ENCODE measurements around the gene TMEM33. TPM values are rescaled to one million over a fixed set of nuclear protein-coding genes. Genes with fewer than 3 reads are reported as not detected.
"Not testable (repeated sequence)": the region's sequence is repeated elsewhere in the genome, so short reads cannot be mapped to it uniquely, and the experiment has no call there.

The TMEM33 gene
- total RNA-seq, 1 experiment from 2014 or later = 81.4 TPM

GRCh38 chr4:41897698-41898097, 37.5 kb upstream of the TMEM33 start:
- Mint-ChIP-seq H3K27me3 (ENCODE audit: low read depth) (peaks cover 21% of the 10 kb centered on the region), H3K9me3 (peaks cover 19% of the 10 kb centered on the region), H3K36me3 (no peaks in the 10 kb centered on the region), H3K4me3 (no peak overlapping the region), H3K4me1 (no peaks in the 10 kb centered on the region), H3K27ac (no peak overlapping the region)
- ATAC-seq = no peak
- CTCF ChIA-PET = no interaction called here
- no peak for DNase-seq (ENCODE audit: low spot score)
- TF ChIP-seq CBFB (CRISPR knock-in tag; IDR thresholded peaks at IDR 0.05; ENCODE audit: low read depth) = no peak
- TF ChIP-seq MLX (CRISPR knock-in tag; IDR thresholded peaks at IDR 0.05) = no peak
- TF ChIP-seq SMAD3 (CRISPR knock-in tag; IDR thresholded peaks at IDR 0.05; ENCODE audit: borderline replicate concordance) = no peak
- TF ChIP-seq NR3C1 (CRISPR knock-in tag; conservative IDR thresholded peaks at IDR 0.05; ENCODE audit: low read depth) = no peak
- no peak for TF ChIP-seq ZNF423 (CRISPR knock-in tag; IDR thresholded peaks at IDR 0.05)
- no peak for TF ChIP-seq ZNF232 (CRISPR knock-in tag; IDR thresholded peaks at IDR 0.05)
- no peak for TF ChIP-seq ATF2 (CRISPR knock-in tag; IDR thresholded peaks at IDR 0.05; ENCODE audit: borderline replicate concordance, low read depth)
- TF ChIP-seq ZNF425 (CRISPR knock-in tag; conservative IDR thresholded peaks at IDR 0.05) = no peak
- no peak for TF ChIP-seq RORB (CRISPR knock-in tag; IDR thresholded peaks at IDR 0.05)
- TF ChIP-seq ZNF219 (CRISPR knock-in tag; IDR thresholded peaks at IDR 0.05; ENCODE audit: borderline replicate concordance) = no peak
- TF ChIP-seq USF2 (CRISPR knock-in tag; IDR thresholded peaks at IDR 0.05) = no peak
- TF ChIP-seq OVOL2 (CRISPR knock-in tag; IDR thresholded peaks at IDR 0.05; ENCODE audit: borderline replicate concordance) = no peak
- no peak for TF ChIP-seq ESRRA (CRISPR knock-in tag; IDR thresholded peaks at IDR 0.05; ENCODE audit: borderline replicate concordance)
- no peak for TF ChIP-seq ZNF121 (CRISPR knock-in tag; IDR thresholded peaks at IDR 0.05)
- no peak for TF ChIP-seq KAT7 (CRISPR knock-in tag; IDR thresholded peaks at IDR 0.05; ENCODE audit: borderline replicate concordance)
- no peak for TF ChIP-seq ATF3 (CRISPR knock-in tag; conservative IDR thresholded peaks at IDR 0.05)
- POLR2A ChIA-PET = no interaction called here

- H3K27ac Mint-ChIP-seq; H3K4me3 Mint-ChIP-seq; H3K4me1 Mint-ChIP-seq; ATAC-seq; H3K36me3 Mint-ChIP-seq; CTCF ChIA-PET; DNase-seq (ENCODE audit: low spot score): not testable (repeated sequence)
- H3K9me3 Mint-ChIP-seq = peaks cover 18% of the 10 kb centered on the region
- H3K27me3 Mint-ChIP-seq (ENCODE audit: low read depth) = peaks cover 14% of the 10 kb centered on the region
- POLR2A ChIA-PET = interaction anchor here (1.4 kb wide), 1 partner anchor 26 kb away, joined by 3 read pairs; the partner anchor contains the start of gene TMEM33
These were observed 26.1 kb upstream of the TMEM33 start for GRCh38 chr4:41909136-41909535.

GRCh38 chr4:41912546-41912945, 22.7 kb upstream of the TMEM33 start:
- peaks cover 4% of the 10 kb centered on the region for H3K36me3 Mint-ChIP-seq
- peaks cover 8% of the 10 kb centered on the region for H3K27me3 Mint-ChIP-seq (ENCODE audit: low read depth)
- ATAC-seq (no peak), DNase-seq (ENCODE audit: low spot score) (no peak)
- TF ChIP-seq ZNF219 (CRISPR knock-in tag; IDR thresholded peaks at IDR 0.05; ENCODE audit: borderline replicate concordance) (no peak), FOXP1 (CRISPR knock-in tag; IDR thresholded peaks at IDR 0.05; ENCODE audit: borderline replicate concordance) (no peak), CDX4 (CRISPR knock-in tag; IDR thresholded peaks at IDR 0.05; ENCODE audit: borderline replicate concordance) (no peak), ZNF416 (CRISPR knock-in tag; IDR thresholded peaks at IDR 0.05) (no peak), PREB (CRISPR knock-in tag; IDR thresholded peaks at IDR 0.05; ENCODE audit: borderline replicate concordance) (no peak), MXD4 (CRISPR knock-in tag; IDR thresholded peaks at IDR 0.05; ENCODE audit: borderline replicate concordance) (no peak), TEAD4 (CRISPR knock-in tag; IDR thresholded peaks at IDR 0.05) (no peak), ZNF138 (CRISPR knock-in tag; conservative IDR thresholded peaks at IDR 0.05) (no peak), KAT7 (CRISPR knock-in tag; IDR thresholded peaks at IDR 0.05; ENCODE audit: borderline replicate concordance) (no peak), ZBTB21 (CRISPR knock-in tag; IDR thresholded peaks at IDR 0.05; ENCODE audit: borderline replicate concordance) (no peak), IRF2 (CRISPR knock-in tag; IDR thresholded peaks at IDR 0.05; ENCODE audit: borderline replicate concordance, low read depth) (no peak), ETV6 (CRISPR knock-in tag; IDR thresholded peaks at IDR 0.05) (no peak)
- H3K4me1 Mint-ChIP-seq = 0 out of 2 replicates have a peak, but pooled peaks cover 4% of the 10 kb centered on the region
- ChIA-PET POLR2A (no interaction called here), CTCF (no interaction called here)
- H3K9me3 Mint-ChIP-seq = peaks cover 8% of the 10 kb centered on the region
- H3K4me3 Mint-ChIP-seq = no peak overlapping the region
- H3K27ac Mint-ChIP-seq = no peak overlapping the region

All from WTC11 (cell line).